ENCODE results near the gene DBNL. TPM values are rescaled to one million over a fixed set of nuclear protein-coding genes. Genes with fewer than 3 reads are reported as not detected.

Gene DBNL
- total and polyA plus RNA-seq, 4 donors, result 26.1 to 60.2 (median 41.5) TPM

GRCh38 chr7:44066494-44067063, 22.1 kb downstream of the DBNL start (continued):
- TF ChIP-seq ZBTB33 (IDR thresholded peaks at IDR 0.05), result no peak
- no peak for TF ChIP-seq SP1 (IDR thresholded peaks at IDR 0.05)
- TF ChIP-seq RXRA (IDR thresholded peaks at IDR 0.05), result no peak

DNA sequence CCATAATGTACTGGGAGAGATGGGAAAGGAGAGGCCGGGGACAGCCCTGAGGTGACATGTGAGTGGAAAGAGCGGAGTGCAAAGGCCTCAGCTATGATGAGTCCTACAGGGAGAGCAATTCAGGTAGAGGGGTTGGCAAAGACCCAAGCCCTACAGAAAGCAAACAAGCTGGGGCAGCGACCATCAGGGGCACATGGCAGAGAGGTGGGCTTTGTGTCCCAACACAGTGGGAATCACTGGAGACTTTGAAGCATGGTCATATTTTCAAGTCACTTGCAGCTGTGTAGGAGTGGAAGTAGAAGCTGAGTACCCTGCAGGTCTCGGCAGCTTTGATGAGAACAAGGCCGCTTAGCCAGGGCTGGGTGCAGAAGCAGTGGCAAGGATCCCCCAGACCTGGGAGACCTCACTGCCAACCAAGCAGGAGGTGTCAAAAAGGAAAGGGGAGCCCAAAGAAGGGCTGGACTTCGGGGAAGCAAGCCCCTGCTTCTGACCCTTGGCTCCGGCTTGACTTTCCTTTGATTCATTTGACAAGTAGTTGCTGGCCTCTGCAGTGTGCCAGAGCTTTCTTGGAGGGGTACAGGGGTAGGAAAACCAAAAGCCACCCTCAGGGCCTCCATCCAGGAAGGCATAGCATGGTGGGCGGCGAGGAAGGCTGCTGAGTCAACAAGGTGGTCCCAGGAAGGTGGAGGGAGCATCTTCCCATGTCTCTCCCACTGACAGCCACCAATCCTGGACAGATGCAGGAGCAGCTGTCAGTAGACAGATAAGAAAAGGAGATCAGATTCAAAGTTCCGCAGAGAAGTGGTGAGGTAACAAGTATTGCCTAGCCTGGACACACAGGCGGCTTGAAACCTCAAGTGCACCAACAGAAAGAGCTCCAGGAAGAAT, 22.8 kb downstream of the DBNL start:
- H3K27ac ChIP-seq (ENCODE audit: low read depth in 1 of 2, low read length in 2 of 2), result no peak overlapping the region
- H3K36me3 ChIP-seq (ENCODE audit: control insufficient read depth in 4 of 4, insufficient read depth in 3 of 4, low read depth in 1 of 4, low read length in 3 of 4), result no peaks in the 10 kb centered on the region
- no peak for TF ChIP-seq TAF1 (conservative IDR thresholded peaks at IDR 0.05)
- no peak for TF ChIP-seq YY1 (IDR thresholded peaks at IDR 0.05)
- no peak for TF ChIP-seq GABPA (IDR thresholded peaks at IDR 0.05 in 1 of 2, conservative IDR thresholded peaks at IDR 0.05 in 1 of 2)
- TF ChIP-seq, protein P1, sequence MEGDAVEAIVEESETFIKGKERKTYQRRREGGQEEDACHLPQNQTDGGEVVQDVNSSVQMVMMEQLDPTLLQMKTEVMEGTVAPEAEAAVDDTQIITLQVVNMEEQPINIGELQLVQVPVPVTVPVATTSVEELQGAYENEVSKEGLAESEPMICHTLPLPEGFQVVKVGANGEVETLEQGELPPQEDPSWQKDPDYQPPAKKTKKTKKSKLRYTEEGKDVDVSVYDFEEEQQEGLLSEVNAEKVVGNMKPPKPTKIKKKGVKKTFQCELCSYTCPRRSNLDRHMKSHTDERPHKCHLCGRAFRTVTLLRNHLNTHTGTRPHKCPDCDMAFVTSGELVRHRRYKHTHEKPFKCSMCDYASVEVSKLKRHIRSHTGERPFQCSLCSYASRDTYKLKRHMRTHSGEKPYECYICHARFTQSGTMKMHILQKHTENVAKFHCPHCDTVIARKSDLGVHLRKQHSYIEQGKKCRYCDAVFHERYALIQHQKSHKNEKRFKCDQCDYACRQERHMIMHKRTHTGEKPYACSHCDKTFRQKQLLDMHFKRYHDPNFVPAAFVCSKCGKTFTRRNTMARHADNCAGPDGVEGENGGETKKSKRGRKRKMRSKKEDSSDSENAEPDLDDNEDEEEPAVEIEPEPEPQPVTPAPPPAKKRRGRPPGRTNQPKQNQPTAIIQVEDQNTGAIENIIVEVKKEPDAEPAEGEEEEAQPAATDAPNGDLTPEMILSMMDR (IDR thresholded peaks at IDR 0.05; ENCODE audit: low read depth, low read length, missing input control), result no peak
- TF ChIP-seq, protein P2, sequence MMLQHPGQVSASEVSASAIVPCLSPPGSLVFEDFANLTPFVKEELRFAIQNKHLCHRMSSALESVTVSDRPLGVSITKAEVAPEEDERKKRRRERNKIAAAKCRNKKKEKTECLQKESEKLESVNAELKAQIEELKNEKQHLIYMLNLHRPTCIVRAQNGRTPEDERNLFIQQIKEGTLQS (IDR thresholded peaks at IDR 0.05), result no peak
- no peak for TF ChIP-seq ZBTB33 (IDR thresholded peaks at IDR 0.05)
- TF ChIP-seq FOXA2 (IDR thresholded peaks at IDR 0.05), result no peak
- TF ChIP-seq RAD21 (IDR thresholded peaks at IDR 0.05), result no peak
- no peak for TF ChIP-seq HNF4A (conservative IDR thresholded peaks at IDR 0.05)
- H3K4me3 ChIP-seq (ENCODE audit: low read depth in 1 of 3, low read length in 3 of 3), result no peak overlapping the region
- no peaks in the 10 kb centered on the region for H3K9me3 ChIP-seq (ENCODE audit: control insufficient read depth in 4 of 4, low read length in 3 of 4)
- no peaks in the 10 kb centered on the region for H3K27me3 ChIP-seq (ENCODE audit: control insufficient read depth in 4 of 4, insufficient read depth in 4 of 4, low read length in 3 of 4)
- WGBS, result 89% methylated on average over 11 of the region's 11 CpGs
- no peak for DNase-seq (ENCODE audit: low spot score)
- no peak overlapping the region for H3K9ac ChIP-seq (ENCODE audit: low read depth in 1 of 2, low read length in 2 of 2)
- H3K4me1 ChIP-seq (ENCODE audit: control insufficient read depth in 4 of 4, insufficient read depth in 4 of 4, low read length in 3 of 4), result peaks cover 5 to 28% (median 15%) of the 10 kb centered on the region in 4 donors

DNA sequence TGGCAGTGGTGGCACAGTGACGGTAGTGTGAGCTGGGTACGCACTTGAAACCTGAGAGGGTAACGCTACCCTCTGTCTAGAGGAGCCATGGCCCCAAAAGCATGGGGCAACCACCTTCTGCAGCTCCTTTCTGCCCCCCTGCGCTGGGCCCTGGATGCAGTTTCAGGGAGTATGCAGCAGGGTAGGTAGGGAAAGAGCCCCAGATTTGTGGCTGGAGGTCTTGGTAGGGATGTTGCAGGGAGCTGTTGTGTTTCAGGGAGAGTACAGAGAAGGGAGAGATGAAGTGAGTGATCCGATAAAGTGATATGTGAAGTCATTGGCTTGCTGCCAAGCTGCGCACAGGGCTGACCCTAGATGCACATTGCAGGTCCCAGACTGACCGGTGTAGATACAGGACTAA, 23.6 kb downstream of the DBNL start:
- H3K4me1 ChIP-seq (ENCODE audit: control insufficient read depth in 4 of 4, insufficient read depth in 4 of 4, low read length in 3 of 4), result peaks cover 4 to 28% (median 15%) of the 10 kb centered on the region in 4 donors
- 66% methylated on average over 7 of the region's 7 CpGs for WGBS

More for the DNA sequence above, 23.6 kb downstream of the DBNL start:
- H3K36me3 ChIP-seq (ENCODE audit: control insufficient read depth in 4 of 4, insufficient read depth in 3 of 4, low read depth in 1 of 4, low read length in 3 of 4), result peaks cover 0 to 3% (median 1%) of the 10 kb centered on the region in 4 donors
- no peak overlapping the region for H3K9ac ChIP-seq (ENCODE audit: low read depth in 1 of 2, low read length in 2 of 2)
- no peak overlapping the region for H3K4me3 ChIP-seq (ENCODE audit: low read depth in 1 of 3, low read length in 3 of 3)
- no peaks in the 10 kb centered on the region for H3K27me3 ChIP-seq (ENCODE audit: control insufficient read depth in 4 of 4, insufficient read depth in 4 of 4, low read length in 3 of 4)
- H3K9me3 ChIP-seq (ENCODE audit: control insufficient read depth in 4 of 4, low read length in 3 of 4), result no peaks in the 10 kb centered on the region
- TF ChIP-seq YY1 (IDR thresholded peaks at IDR 0.05), result no peak
- TF ChIP-seq EGR1 (IDR thresholded peaks at IDR 0.05; ENCODE audit: low read depth in 2 of 2), result no peak
- no peak for TF ChIP-seq RAD21 (IDR thresholded peaks at IDR 0.05)
- TF ChIP-seq, protein P1 (IDR thresholded peaks at IDR 0.05; ENCODE audit: low read depth, low read length, missing input control), result no peak
- TF ChIP-seq GABPA (IDR thresholded peaks at IDR 0.05 in 1 of 2, conservative IDR thresholded peaks at IDR 0.05 in 1 of 2), result no peak
- no peak for TF ChIP-seq JUND (IDR thresholded peaks at IDR 0.05)
- TF ChIP-seq, protein P2 (IDR thresholded peaks at IDR 0.05), result no peak
- TF ChIP-seq HNF4A (conservative IDR thresholded peaks at IDR 0.05), result no peak
- no peak for TF ChIP-seq ZBTB33 (IDR thresholded peaks at IDR 0.05)
- TF ChIP-seq RXRA (IDR thresholded peaks at IDR 0.05), result no peak
- no peak overlapping the region for H3K27ac ChIP-seq (ENCODE audit: low read depth in 1 of 2, low read length in 2 of 2)
- no peak for DNase-seq (ENCODE audit: low spot score)

Data from liver (tissue), 9 donors.